Activated naive CD4-positive, alpha-beta T cell treated with anti-CD3 and anti-CD28 coated beads, Interleukin-2, amount 50 U/mL, for 24 hours (primary cell): Measurements from ENCODE around the gene ASPG.
A peak's percentile ranks its signal among the peaks of the same experiment; 100 is the strongest.

Source experiments
- H3K27ac Mint-ChIP-seq: one replicate; pipeline ENCODE4 v1.8.0; 2021; ENCODE audit warnings: mild to moderate bottlenecking, mixed read lengths
- H3K27me3 Mint-ChIP-seq: one replicate; pipeline ENCODE4 v1.8.0; 2021; ENCODE audit warnings: mixed read lengths
- H3K36me3 Mint-ChIP-seq: one replicate; pipeline ENCODE4 v1.8.0; 2021; ENCODE audit warnings: mixed read lengths
- H3K4me1 Mint-ChIP-seq: one replicate; pipeline ENCODE4 v1.8.0; 2021; ENCODE audit warnings: mixed read lengths
- H3K4me3 Mint-ChIP-seq: one replicate; pipeline ENCODE4 v1.8.0; 2021; ENCODE audit warnings: mild to moderate bottlenecking, mixed read lengths
- H3K9me3 Mint-ChIP-seq: one replicate; pipeline ENCODE4 v1.8.0; 2021; ENCODE audit warnings: mixed read lengths

Gene ASPG

DNA sequence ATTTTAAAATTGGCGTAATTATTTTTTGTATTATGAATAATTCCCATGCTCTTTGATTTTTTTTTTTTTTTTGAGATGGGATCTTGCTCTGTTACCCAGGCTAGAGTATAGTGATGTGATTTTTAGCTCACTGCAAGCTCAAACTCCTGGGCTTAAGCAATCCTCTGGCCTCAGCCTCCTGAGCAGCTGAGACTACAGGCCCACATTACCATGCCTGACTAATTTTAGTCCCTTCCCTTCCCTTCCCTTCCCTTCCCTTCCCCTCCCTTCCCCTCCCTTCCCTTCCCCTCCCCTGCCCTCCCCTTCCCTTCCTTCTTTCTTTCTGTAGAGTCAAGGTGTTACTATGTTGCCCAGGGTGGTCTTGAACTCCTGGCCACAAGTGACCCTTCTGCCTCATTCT is 43.5 kb downstream of the ASPG start:
- peaks cover 36% of the 10 kb centered on the region for H3K27me3 Mint-ChIP-seq
- no peak overlapping the region for H3K4me3 Mint-ChIP-seq
- peaks cover 16% of the 10 kb centered on the region for H3K9me3 Mint-ChIP-seq

DNA sequence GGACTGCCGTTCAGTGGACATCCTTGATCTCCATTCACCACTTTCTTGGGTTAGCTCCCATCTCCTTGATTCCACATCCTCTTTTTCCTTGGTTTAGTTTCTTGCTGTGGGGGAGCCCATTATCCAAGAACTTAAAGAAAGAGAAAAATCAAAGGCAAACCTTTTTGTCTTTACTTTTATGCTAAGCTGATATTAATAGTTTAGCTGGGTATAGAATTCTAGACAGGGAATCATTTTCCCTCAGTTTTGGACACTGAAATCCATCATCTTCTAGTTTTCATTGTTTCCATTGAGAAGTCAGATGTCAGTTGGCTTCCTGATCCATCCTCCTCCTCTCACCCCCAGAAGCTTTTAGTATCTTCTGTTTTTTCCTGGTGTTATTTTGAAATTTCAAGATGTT is 44.1 kb downstream of the ASPG start:
- H3K36me3 Mint-ChIP-seq = peaks cover 4% of the 10 kb centered on the region
- H3K4me1 Mint-ChIP-seq = no peaks in the 10 kb centered on the region
- H3K27ac Mint-ChIP-seq = no peak overlapping the region
- peaks cover 15% of the 10 kb centered on the region for H3K9me3 Mint-ChIP-seq
- peaks cover 34% of the 10 kb centered on the region for H3K27me3 Mint-ChIP-seq
- no peak overlapping the region for H3K4me3 Mint-ChIP-seq

More for the DNA sequence above, 43.5 kb downstream of the ASPG start:
- Mint-ChIP-seq H3K27ac (no peak overlapping the region), H3K36me3 (peaks cover 4% of the 10 kb centered on the region), H3K4me1 (no peaks in the 10 kb centered on the region)

DNA sequence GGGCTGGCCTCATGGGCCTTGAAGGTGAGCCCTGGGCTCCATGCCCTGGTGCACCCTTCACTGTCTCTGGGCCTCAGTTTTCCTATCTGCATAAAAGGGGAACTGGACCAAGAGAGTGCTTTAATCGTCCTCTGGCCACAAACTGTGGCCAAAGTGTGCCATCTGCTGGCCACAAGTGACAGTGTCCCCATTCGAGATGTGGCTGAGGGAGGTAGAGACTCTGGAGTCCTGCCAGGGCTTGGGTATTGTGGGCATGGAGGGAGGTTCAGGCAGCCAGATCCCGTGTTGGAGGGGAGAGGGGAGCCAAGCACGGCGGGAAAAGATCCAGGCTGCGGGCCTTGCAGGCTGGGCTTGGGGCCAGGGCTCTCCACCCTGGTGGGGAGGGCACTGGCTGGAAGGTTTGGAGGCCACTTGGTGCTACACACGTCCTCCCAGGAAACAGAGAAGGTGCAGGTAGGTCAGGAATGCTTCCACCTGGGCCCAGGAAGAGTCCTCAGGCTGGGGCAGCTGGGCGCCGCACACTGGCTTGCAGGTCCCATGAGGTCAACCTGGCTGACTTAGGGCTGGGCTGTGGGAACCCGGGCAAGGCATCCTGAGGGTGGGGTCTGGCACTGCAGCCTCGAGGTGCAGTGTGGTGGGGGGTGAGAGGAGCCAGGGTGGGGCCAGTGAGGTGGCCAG is 45.6 kb downstream of the ASPG start:
- H3K9me3 Mint-ChIP-seq = peaks cover 10% of the 10 kb centered on the region
- peak overlapping the region; percentile 62 for H3K27ac Mint-ChIP-seq
- peaks cover 2% of the 10 kb centered on the region for H3K36me3 Mint-ChIP-seq
- peaks cover 37% of the 10 kb centered on the region for H3K27me3 Mint-ChIP-seq
- no peaks in the 10 kb centered on the region for H3K4me1 Mint-ChIP-seq
- H3K4me3 Mint-ChIP-seq = no peak overlapping the region

DNA sequence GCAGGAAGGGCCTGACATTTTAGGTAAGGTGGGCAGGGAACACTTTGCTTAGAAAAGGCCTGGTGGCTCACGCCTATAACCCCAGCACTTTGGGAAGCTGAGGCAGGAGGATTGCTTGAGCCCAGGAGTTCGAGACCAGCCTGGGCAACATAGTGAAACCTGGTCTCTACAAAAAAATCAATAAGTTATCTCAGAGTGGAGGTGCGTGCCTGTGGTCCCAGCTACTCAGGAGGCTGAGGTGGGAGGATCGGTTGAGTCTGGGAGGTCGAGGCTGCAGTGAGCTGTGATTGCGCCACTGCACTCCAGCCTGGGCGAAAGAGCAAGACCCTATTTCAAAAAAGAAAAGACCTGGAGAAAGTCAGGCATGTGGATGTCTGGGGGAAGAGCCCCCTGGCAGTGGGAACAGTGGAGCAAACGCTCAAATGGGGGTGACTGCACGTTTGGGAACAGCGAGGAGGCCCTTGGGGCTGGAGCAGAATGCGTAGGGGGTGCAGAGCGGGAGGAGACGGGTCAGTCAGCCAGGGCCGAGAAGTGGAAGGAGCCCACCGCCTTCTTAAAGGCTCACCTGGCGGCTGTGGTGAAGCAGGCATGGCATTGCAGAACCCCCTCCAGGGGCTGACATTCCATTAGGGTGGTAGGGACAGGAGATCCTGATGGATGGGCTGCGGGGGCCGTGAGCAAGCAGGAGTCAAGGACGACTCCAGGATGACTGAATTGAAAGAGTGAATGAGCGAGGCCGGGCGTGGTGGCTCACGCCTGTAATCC is 46.6 kb downstream of the ASPG start:
- no peak overlapping the region for H3K4me3 Mint-ChIP-seq
- H3K9me3 Mint-ChIP-seq = peaks cover 10% of the 10 kb centered on the region
- no peak overlapping the region for H3K27ac Mint-ChIP-seq
- H3K36me3 Mint-ChIP-seq = peaks cover 2% of the 10 kb centered on the region
- H3K4me1 Mint-ChIP-seq = peaks cover 5% of the 10 kb centered on the region
- H3K27me3 Mint-ChIP-seq = peaks cover 35% of the 10 kb centered on the region

DNA sequence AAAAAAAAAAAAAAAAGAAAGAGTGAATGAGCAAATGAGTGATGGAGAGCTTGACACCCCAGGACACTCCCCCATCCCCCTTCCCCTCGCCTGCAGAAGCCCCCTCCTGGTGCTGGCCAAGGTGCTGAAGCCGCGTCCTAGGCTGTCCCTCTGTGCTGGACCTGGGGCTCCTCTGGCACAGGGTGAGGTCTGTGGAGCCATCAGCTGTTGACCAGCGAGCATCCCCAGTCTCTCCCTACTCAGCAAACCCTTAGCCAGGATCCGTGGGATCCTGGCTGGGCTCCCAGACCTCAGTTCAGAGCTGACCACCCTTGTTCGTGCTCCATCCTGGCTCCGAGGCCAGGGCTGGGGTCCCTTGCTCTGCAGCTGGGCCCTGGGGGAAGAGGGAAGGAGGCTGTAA is 47.5 kb downstream of the ASPG start:
- Mint-ChIP-seq H3K4me3 (no peak overlapping the region), H3K27me3 (peaks cover 32% of the 10 kb centered on the region), H3K27ac (no peak overlapping the region), H3K4me1 (peaks cover 5% of the 10 kb centered on the region), H3K9me3 (peaks cover 10% of the 10 kb centered on the region), H3K36me3 (peaks cover 2% of the 10 kb centered on the region)

DNA sequence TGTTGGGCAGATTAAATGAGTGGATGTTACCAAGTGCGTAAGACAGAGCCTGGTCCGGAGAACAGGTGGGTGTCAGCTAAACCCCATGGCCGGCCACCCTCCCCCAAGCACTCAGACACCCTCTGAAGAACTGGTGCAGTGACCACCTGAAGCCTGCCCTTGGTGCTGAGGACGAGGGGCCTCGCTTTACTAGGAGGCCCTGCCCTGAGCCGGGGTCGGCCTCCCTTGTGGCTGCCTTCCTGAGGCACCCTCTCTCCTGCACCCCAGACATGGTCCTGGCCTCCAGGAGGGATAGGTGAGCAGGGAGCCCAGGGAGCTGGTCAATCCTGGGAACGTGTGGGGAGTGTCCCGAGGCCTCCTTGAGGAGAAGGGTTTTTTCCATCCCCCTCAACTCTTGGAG is 48.0 kb downstream of the ASPG start:
- Mint-ChIP-seq H3K27ac (no peak overlapping the region), H3K27me3 (peaks cover 32% of the 10 kb centered on the region), H3K4me3 (no peak overlapping the region), H3K4me1 (peaks cover 5% of the 10 kb centered on the region), H3K9me3 (peaks cover 10% of the 10 kb centered on the region), H3K36me3 (peaks cover 2% of the 10 kb centered on the region)

DNA sequence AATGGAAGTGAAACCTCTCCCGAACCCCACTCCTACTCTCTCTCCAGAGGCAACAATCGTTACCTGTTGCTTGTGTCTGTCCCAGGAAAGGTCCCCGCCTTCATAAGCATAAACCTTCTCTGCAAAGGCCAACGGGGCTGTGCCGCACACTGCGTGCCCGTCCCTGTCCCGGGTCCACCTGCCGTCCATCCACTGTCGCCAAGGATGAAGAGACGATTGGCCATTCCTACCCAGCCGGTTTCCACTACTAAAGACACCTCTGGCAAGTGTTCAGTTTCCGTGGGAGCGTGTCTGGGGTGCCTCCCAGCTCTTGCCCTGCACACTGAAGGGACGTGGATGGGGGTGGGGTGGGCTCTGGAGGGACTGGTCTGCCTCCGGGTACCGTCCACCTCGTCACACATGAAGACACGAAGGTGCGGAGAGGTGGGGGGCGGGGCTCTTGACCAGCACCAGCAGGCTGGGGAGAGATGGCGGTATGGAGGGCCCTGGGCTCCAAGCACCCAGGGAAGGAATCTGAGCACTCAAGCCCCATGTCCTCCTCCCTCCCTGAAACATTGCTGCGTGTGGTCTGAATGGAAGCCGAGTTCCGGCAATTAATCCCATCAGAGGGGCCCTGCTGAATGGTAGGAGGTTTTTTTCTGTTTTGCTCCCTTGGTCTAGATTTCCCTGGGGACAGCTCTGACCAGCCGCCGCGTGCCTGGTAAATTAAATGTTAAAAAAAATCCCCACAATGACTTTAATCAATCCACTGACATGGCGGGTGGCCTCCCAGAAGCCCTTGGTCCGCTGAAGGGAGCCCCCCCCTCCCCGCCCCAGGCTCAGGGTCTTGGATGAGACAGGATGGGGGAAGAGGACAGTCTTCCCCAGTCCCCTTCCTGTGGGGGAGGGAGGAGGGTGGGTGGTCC is 48.8 kb downstream of the ASPG start:
- Mint-ChIP-seq H3K27ac (no peak overlapping the region), H3K27me3 (peaks cover 29% of the 10 kb centered on the region), H3K36me3 (peaks cover 2% of the 10 kb centered on the region), H3K4me1 (peaks cover 5% of the 10 kb centered on the region), H3K9me3 (peaks cover 8% of the 10 kb centered on the region), H3K4me3 (no peak overlapping the region)

DNA sequence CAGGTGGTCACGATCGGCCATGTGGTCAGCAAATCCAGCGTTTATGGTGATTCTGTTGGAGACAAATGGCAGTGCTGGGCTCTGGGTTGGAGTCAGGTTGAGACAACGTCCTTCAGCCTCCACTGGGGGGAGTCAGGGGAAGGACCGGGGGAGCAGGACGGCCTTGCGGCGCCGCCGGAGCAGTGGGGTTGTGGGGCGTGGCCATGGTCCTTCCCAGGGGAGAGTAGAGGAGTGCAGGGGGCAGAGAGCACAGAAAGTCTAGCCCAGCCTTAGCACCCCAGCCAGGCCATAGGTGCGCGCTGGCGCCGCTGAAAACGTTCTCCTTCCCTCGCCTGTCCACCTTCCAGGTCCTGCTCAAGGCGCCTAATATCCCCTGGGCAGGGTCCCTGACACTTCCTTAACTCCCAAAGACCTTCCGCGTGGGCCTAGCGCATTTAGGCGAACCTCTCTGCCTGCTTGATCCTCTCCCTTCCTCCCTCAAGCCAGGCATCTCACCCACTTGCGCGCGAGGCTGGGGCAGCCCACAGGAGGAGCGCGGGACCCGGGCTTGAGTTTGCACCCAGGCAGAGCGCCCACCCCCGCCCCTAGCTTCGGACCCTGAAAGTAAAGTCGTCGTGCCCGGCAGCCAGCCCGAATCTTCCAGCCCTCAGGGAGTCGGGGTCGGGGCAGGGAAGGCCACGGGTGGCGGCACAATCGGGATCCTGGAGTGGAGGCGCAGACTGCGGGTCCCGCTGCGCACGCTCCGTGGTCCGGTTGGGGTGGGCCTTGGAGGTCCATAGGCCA is 49.8 kb downstream of the ASPG start:
- no peaks in the 10 kb centered on the region for H3K36me3 Mint-ChIP-seq
- no peak overlapping the region for H3K27ac Mint-ChIP-seq
- H3K4me3 Mint-ChIP-seq = peak overlapping the region; percentile 13
- H3K4me1 Mint-ChIP-seq = peaks cover 5% of the 10 kb centered on the region
- H3K9me3 Mint-ChIP-seq = no peaks in the 10 kb centered on the region
- peaks cover 26% of the 10 kb centered on the region for H3K27me3 Mint-ChIP-seq

DNA sequence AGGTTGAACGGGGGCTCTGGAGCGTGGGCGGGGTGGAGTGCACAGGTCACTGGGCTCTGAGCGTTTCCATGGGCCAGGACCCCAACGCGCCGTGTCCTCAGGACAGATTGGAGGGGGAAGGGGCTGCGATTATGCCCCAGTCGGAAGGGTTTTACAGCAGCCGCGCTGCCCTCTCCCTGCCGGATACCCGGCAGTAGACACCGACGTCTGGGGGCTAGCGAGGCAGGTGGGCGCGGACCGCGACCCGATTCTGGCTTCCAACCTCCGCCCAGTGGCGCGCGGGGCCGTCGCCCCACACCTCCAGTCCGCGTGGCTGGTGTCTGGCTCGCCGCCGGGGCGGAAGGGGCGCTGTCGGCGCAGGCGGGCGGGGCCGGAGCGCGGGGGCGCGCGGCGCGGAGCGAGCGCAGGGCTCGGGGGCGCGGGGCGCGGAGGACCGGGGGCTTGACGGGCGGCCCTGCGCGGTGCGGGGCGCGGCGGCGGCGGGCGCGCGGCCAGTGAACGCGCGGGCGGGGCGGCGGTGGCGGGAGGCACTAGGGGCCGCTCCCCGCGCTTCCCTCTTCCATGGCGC is 50.5 kb downstream of the ASPG start:
- Mint-ChIP-seq H3K9me3 (no peaks in the 10 kb centered on the region), H3K36me3 (no peaks in the 10 kb centered on the region), H3K4me3 (no peak overlapping the region), H3K4me1 (peaks cover 5% of the 10 kb centered on the region), H3K27me3 (peaks cover 24% of the 10 kb centered on the region), H3K27ac (no peak overlapping the region)

DNA sequence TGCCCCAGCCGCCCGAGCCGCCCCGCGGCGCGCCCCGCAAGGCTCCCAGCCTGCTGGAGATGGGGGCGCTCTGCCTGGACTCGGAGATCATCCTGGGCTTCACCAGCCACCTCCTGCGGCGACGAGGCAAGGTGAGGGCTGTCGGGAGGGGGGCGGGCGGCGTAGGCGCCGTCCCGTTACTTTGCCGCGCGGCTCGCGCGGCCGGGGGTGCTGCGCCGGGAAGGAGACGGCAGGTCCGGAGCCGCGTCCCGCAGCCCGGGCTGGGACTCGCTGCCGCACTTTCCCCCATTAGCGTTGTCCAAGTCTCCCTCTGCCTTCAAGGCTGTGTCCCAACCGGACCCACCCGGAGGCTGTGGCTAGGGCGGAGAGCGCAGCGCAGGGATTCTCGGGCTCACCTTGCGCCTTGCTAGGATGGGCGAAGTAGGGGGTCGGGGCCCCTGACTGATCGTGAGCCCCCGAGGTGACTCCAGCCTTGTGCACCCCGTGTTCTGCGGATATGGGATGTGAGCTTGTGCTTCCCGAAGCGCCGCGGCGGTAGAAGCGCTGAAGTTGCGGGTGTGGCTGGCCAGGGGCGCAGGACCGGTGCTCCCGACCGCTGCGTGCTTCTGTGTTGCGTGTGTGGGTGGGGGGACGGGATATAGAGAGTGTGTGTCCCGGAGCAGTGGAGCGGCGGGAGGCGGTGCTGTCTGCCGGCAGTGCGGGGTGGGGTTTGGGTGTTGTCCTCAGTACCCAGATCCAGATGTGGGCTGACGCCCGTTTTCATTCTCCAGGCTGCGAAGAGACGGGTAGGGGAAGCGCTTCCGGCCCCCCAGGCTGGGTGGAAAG is 51.2 kb downstream of the ASPG start:
- Mint-ChIP-seq H3K9me3 (no peaks in the 10 kb centered on the region), H3K27me3 (peaks cover 21% of the 10 kb centered on the region), H3K4me1 (peaks cover 5% of the 10 kb centered on the region), H3K4me3 (peak overlapping the region; percentile 61), H3K27ac (no peak overlapping the region), H3K36me3 (no peaks in the 10 kb centered on the region)

DNA sequence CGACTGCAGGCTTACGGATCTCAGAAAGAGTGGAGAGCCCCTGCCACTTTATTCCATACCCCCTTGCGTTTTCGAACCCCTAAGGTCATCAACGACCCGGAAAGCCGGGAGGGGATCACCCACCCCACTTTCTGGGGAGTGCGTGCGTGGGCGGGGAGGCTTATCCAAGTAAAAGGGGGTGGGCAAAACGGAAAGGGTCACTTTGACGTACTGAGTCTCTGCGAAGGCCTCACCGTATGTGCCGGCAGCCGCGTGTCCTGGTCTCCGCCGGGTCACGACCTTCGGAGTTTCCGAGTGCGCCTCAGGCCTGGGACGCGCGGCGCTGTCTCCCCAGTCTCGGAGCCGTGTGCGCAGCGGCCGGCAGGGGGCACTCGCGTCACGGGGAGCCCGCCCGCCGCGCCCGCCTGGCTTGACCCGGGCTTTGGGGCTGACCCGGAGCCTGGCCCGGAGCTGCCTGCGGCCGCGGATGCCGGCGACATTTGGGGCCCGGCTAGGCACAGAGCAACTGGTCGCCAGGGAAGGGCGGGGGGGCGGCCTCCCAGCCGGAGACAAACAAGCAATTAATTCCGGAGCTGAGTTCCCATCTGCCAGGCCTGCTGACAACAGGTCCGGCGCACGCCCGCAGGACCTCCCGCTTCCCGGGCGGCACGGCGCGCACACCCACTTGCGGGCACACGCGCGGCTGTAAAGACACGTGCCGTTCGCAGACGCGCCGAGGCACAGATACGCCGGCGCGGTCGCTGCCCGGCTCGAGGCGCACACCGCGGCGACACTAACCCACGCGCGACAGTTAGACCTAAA is 52.0 kb downstream of the ASPG start:
- Mint-ChIP-seq H3K4me3 (peak overlapping the region; percentile 67), H3K27me3 (peaks cover 15% of the 10 kb centered on the region), H3K27ac (no peak overlapping the region), H3K9me3 (no peaks in the 10 kb centered on the region), H3K4me1 (peaks cover 5% of the 10 kb centered on the region), H3K36me3 (no peaks in the 10 kb centered on the region)

DNA sequence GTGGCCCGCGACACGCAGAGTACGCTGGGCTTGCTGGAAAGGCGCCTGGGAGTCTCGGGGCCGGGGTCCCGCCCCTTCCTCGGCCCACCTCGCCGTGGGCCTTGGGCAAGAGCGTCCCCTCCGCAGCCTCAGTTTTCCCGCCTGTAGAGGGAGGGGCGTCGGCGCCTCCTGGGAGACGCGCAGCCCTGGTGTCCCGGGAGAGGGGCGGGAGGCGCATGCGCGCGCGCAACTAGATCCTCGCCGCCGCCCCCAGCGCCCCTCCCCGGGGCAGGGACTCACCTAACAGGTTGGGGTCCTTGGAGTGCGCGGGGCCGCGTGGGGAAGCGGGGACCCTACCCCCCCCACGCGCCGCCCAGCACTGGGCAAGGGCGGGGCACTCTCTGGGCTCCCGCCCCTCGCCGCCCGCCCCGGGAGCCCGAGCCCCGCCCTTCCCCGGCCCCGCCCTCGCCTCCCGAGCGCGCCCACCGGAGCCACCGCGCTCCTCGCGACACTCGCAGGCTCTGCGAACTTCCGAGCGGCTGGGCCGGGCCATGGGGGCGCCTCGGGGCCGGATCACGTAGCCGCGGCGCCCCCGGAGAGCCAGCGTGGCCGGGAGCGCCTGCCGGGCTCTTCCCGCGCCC is 52.7 kb downstream of the ASPG start, which contains the start of gene KIF26A:
Gene KIF26A, plus strand, starts transcription at position 490 of the 620 bp plus-strand sequence. CDS start 136 bp downstream, outside the sequence.
- Mint-ChIP-seq H3K9me3 (no peaks in the 10 kb centered on the region), H3K4me1 (peaks cover 5% of the 10 kb centered on the region), H3K36me3 (no peaks in the 10 kb centered on the region), H3K27me3 (peaks cover 14% of the 10 kb centered on the region), H3K27ac (no peak within 1 kb of the TSS), H3K4me3 (peak within 1 kb of the TSS; percentile 67)
